Measurements from ENCODE around the gene COQ10A.

The COQ10A gene

GRCh38 chr12:56247923-56248322 is 18.8 kb upstream of the COQ10A start:
- TF ChIP-seq CTCF (IDR thresholded peaks at IDR 0.05; ENCODE audit: low read depth, low read length) (no peak), MAX (IDR thresholded peaks at IDR 0.05; ENCODE audit: low read depth, low read length) (no peak), MYC (IDR thresholded peaks at IDR 0.05; ENCODE audit: low read depth, low read length) (no peak), POLR2A (IDR thresholded peaks at IDR 0.05; ENCODE audit: extremely low read depth, insufficient read length) (no peak)
- DNase-seq (ENCODE audit: low read depth), result no peak
- no peak overlapping the region for H3K4me3 ChIP-seq (ENCODE audit: low read depth, low read length)

- no peak for DNase-seq (ENCODE audit: low read depth)
- TF ChIP-seq MAX (IDR thresholded peaks at IDR 0.05; ENCODE audit: low read depth, low read length) (no peak), POLR2A (IDR thresholded peaks at IDR 0.05; ENCODE audit: extremely low read depth, insufficient read length) (no peak), MYC (IDR thresholded peaks at IDR 0.05; ENCODE audit: low read depth, low read length) (no peak), CTCF (IDR thresholded peaks at IDR 0.05; ENCODE audit: low read depth, low read length) (no peak)
- no peak overlapping the region for H3K4me3 ChIP-seq (ENCODE audit: low read depth, low read length)
Measured at GRCh38 chr12:56248711-56249110, 18.0 kb upstream of the COQ10A start.

- no peak for DNase-seq (ENCODE audit: low read depth)
- H3K4me3 ChIP-seq (ENCODE audit: low read depth, low read length), result no peak overlapping the region
- no peak for TF ChIP-seq MAX (IDR thresholded peaks at IDR 0.05; ENCODE audit: low read depth, low read length)
- TF ChIP-seq MYC (IDR thresholded peaks at IDR 0.05; ENCODE audit: low read depth, low read length), result no peak
- no peak for TF ChIP-seq CTCF (IDR thresholded peaks at IDR 0.05; ENCODE audit: low read depth, low read length)
- TF ChIP-seq POLR2A (IDR thresholded peaks at IDR 0.05; ENCODE audit: extremely low read depth, insufficient read length), result no peak
Measured at GRCh38 chr12:56252649-56253048, 14.1 kb upstream of the COQ10A start.

- H3K4me3 ChIP-seq (ENCODE audit: low read depth, low read length), result no peak overlapping the region
- no peak for TF ChIP-seq MAX (IDR thresholded peaks at IDR 0.05; ENCODE audit: low read depth, low read length)
- DNase-seq (ENCODE audit: low read depth), result no peak
Measured at GRCh38 chr12:56253091-56253490, 13.7 kb upstream of the COQ10A start.

GRCh38 chr12:56255671-56256070 is 11.1 kb upstream of the COQ10A start:
- H3K4me3 ChIP-seq (ENCODE audit: low read depth, low read length), result no peak overlapping the region
- no peak for TF ChIP-seq MAX (IDR thresholded peaks at IDR 0.05; ENCODE audit: low read depth, low read length)
- DNase-seq (ENCODE audit: low read depth), result no peak

GRCh38 chr12:56256326-56256960 is 10.3 kb upstream of the COQ10A start:
- TF ChIP-seq POLR2A (IDR thresholded peaks at IDR 0.05; ENCODE audit: extremely low read depth, insufficient read length) (no peak), MAX (IDR thresholded peaks at IDR 0.05; ENCODE audit: low read depth, low read length) (no peak)
- peak; percentile 42 for DNase-seq (ENCODE audit: low read depth)
- no peak overlapping the region for H3K4me3 ChIP-seq (ENCODE audit: low read depth, low read length)

GRCh38 chr12:56257071-56257470 is 9.7 kb upstream of the COQ10A start:
- TF ChIP-seq MYC (IDR thresholded peaks at IDR 0.05; ENCODE audit: low read depth, low read length), result no peak
- no peak for TF ChIP-seq MAX (IDR thresholded peaks at IDR 0.05; ENCODE audit: low read depth, low read length)
- no peak for TF ChIP-seq CTCF (IDR thresholded peaks at IDR 0.05; ENCODE audit: low read depth, low read length)
- no peak for TF ChIP-seq POLR2A (IDR thresholded peaks at IDR 0.05; ENCODE audit: extremely low read depth, insufficient read length)

More at GRCh38 chr12:56257071-56257470, 9.7 kb upstream of the COQ10A start:
- DNase-seq (ENCODE audit: low read depth), result no peak
- H3K4me3 ChIP-seq (ENCODE audit: low read depth, low read length), result peak overlapping the region; percentile 76

Data from NB4 (cell line).